Measurements from ENCODE around the gene SPCS2. TPM values are rescaled to one million over a fixed set of nuclear protein-coding genes. Genes with fewer than 3 reads are reported as not detected.
A peak's percentile ranks its signal among the peaks of the same experiment; 100 is the strongest.
"Not testable (repeated sequence)": the region's sequence is repeated elsewhere in the genome, so short reads cannot be mapped to it uniquely, and the experiment has no call there.

The SPCS2 gene
- total RNA-seq, 2 experiments from 2014 or later = 36.5 to 42.9 TPM

DNA sequence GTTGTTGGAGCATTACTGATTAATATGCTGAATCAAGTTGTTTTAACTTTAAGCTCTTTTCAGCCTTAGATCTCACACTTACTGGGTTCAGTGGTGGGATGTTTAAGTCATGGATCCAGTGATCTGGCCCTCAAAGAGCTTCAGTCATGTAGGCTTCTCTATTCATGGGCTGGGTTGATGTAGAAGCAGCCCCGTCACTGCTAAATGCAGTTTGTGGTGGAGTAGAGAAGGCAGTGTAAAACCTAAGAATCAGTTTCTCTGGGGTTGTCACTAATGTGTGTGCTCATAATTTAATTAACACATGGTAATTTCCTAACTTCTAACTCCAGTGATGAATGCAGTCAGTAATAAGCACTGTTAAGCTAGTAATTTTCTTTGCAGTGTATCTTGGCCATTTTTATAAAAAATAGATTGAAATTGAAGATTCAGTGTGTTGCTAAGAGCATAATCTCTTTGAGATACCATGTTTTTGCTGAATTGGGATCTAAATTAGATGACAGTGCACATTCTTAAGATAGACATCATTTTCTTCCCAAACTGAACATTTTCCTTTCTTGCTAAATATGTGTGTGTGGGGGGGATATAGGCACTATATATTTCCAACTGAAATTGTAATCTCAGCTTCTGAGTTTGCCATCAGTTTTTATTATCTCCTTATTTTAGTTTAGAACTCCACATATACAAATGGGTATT is 9.0 kb downstream of the SPCS2 start:
- peaks cover 79% of the 10 kb centered on the region for H3K36me3 Mint-ChIP-seq (ENCODE audit: low read depth)
- CTCF ChIA-PET = no interaction called here
- H3K4me1 Mint-ChIP-seq (ENCODE audit: low read depth) = peaks cover 92% of the 10 kb centered on the region

GRCh38 chr11:74960128-74960527 is 11.1 kb downstream of the SPCS2 start:
- intact Hi-C loops (cut with DNase I, micrococcal nuclease); H3K4me1 ChIP-seq (ENCODE audit: insufficient read depth, low read length): not testable (repeated sequence)
- H3K36me3 ChIP-seq (ENCODE audit: insufficient read depth, low read length) = peaks cover 39% of the 10 kb centered on the region

More for the DNA sequence above, 9.0 kb downstream of the SPCS2 start:
- Histone ChIP-seq H3K27me3 (ENCODE audit: control insufficient read depth in 1 of 2, insufficient read depth in 2 of 2, low read length in 2 of 2) (no peaks in the 10 kb centered on the region), H3K4me3 (ENCODE audit: low read length) (no peak overlapping the region), H3K27ac (ENCODE audit: low read depth in 1 of 2, low read length in 2 of 2) (no peak overlapping the region), H3K36me3 (ENCODE audit: insufficient read depth, low read length) (peaks cover 44% of the 10 kb centered on the region), H3K9me3 (ENCODE audit: control insufficient read depth in 1 of 2, insufficient read depth in 1 of 2, low read length in 2 of 2) (no peaks in the 10 kb centered on the region), H3K4me1 (ENCODE audit: insufficient read depth, low read length) (peaks cover 7% of the 10 kb centered on the region)
- no peak for DNase-seq
- Mint-ChIP-seq H3K4me3 (no peak overlapping the region), H3K27ac (no peak overlapping the region), H3K9me3 (no peaks in the 10 kb centered on the region), H3K27me3 (no peaks in the 10 kb centered on the region)
- TF ChIP-seq CTCF (IDR thresholded peaks at IDR 0.05) = no peak
- intact Hi-C loops (cut with DNase I, micrococcal nuclease) = no loop called here
- POLR2A ChIA-PET = no interaction called here
- no peak for ATAC-seq (ENCODE audit: poor library complexity)

GRCh38 chr11:74966651-74967050 is 17.6 kb downstream of the SPCS2 start:
- Histone ChIP-seq H3K9me3 (ENCODE audit: control insufficient read depth in 1 of 2, insufficient read depth in 1 of 2, low read length in 2 of 2) (no peaks in the 10 kb centered on the region), H3K36me3 (ENCODE audit: insufficient read depth, low read length) (peaks cover 63% of the 10 kb centered on the region), H3K4me3 (ENCODE audit: low read length) (no peak overlapping the region), H3K27ac (ENCODE audit: low read depth in 1 of 2, low read length in 2 of 2) (no peak overlapping the region), H3K27me3 (ENCODE audit: control insufficient read depth in 1 of 2, insufficient read depth in 2 of 2, low read length in 2 of 2) (no peaks in the 10 kb centered on the region), H3K4me1 (ENCODE audit: insufficient read depth, low read length) (no peaks in the 10 kb centered on the region)
- Mint-ChIP-seq H3K4me3 (no peak overlapping the region), H3K27ac (no peak overlapping the region), H3K9me3 (no peaks in the 10 kb centered on the region), H3K36me3 (ENCODE audit: low read depth) (peaks cover 84% of the 10 kb centered on the region), H3K4me1 (ENCODE audit: low read depth) (peaks cover 34% of the 10 kb centered on the region), H3K27me3 (no peaks in the 10 kb centered on the region)
- ATAC-seq (ENCODE audit: poor library complexity) (no peak), DNase-seq (no peak)
- TF ChIP-seq CTCF (IDR thresholded peaks at IDR 0.05) = no peak
- ChIA-PET POLR2A (no interaction called here), CTCF (no interaction called here)
- intact Hi-C loops (cut with DNase I, micrococcal nuclease) = no loop called here

More at GRCh38 chr11:74960128-74960527, 11.1 kb downstream of the SPCS2 start:
- H3K27me3 Mint-ChIP-seq; H3K27ac ChIP-seq (ENCODE audit: low read depth in 1 of 2, low read length in 2 of 2); ATAC-seq (ENCODE audit: poor library complexity); H3K27me3 ChIP-seq (ENCODE audit: control insufficient read depth in 1 of 2, insufficient read depth in 2 of 2, low read length in 2 of 2); H3K9me3 Mint-ChIP-seq; DNase-seq; H3K9me3 ChIP-seq (ENCODE audit: control insufficient read depth in 1 of 2, insufficient read depth in 1 of 2, low read length in 2 of 2); H3K4me3 Mint-ChIP-seq; H3K4me3 ChIP-seq (ENCODE audit: low read length): not testable (repeated sequence)
- H3K36me3 Mint-ChIP-seq (ENCODE audit: low read depth) = peaks cover 75% of the 10 kb centered on the region
- ChIA-PET CTCF (interaction anchor here (1.6 kb wide), 1 partner anchor 288 kb away, joined by 5 read pairs; no protein-coding TSS in a partner anchor), POLR2A (interaction anchor here (1.1 kb wide), 1 partner anchor 21 kb away, joined by 3 read pairs; no protein-coding TSS in a partner anchor)
- H3K4me1 Mint-ChIP-seq (ENCODE audit: low read depth) = peaks cover 86% of the 10 kb centered on the region
- H3K27ac Mint-ChIP-seq = peak overlapping the region; percentile 15

Data from CD4-positive, alpha-beta T cell (primary cell).